ENCODE data around the gene AVEN.

The AVEN gene

DNA sequence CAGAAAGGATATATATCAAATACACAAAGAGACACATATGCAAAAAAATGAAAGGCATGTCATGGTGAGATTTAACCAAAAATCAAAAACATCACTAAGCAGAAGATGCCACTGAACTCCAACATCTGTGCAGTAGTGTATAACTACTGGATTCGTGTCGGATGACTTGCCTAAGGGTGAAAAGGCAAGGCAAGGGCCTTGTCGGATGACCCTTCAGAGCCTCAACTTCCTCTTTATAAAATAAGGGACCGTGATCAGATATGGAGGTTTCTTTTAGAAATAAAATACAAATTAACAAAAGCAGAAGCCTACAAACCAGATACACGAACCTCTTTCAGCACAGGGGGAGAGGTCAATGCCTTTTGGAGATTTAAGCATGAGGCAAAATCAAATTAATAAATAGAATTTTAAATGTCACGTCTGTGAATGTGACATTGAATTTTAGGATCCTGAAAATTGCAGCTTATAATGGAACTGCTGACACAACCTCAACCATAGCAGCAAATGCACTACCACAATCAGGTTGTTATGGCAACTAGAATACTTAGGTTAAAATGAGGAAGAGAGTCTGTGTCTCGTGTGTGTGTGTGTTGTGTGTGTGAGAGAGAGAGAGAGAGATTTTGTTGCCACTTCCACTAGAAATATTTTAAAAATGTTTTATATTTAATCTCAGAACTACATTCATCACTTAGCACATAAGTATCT is 79.0 kb downstream of the AVEN start:
- Histone ChIP-seq H3K79me2 (ENCODE audit: control insufficient read depth, insufficient read depth, low read length, unreplicated experiment) (no peaks in the 10 kb centered on the region), H3K4me1 (ENCODE audit: control insufficient read depth, insufficient read depth, low read length, unreplicated experiment) (no peaks in the 10 kb centered on the region), H2AFZ (ENCODE audit: low read length, unreplicated experiment) (no peak overlapping the region), H3K27ac (ENCODE audit: low read depth, low read length) (no peak overlapping the region), H3K36me3 (ENCODE audit: insufficient read depth, low read length) (no peaks in the 10 kb centered on the region), H3K27me3 (ENCODE audit: insufficient read depth, low read length) (no peaks in the 10 kb centered on the region), H3K4me3 (ENCODE audit: low read depth, low read length) (no peak overlapping the region)

DNA sequence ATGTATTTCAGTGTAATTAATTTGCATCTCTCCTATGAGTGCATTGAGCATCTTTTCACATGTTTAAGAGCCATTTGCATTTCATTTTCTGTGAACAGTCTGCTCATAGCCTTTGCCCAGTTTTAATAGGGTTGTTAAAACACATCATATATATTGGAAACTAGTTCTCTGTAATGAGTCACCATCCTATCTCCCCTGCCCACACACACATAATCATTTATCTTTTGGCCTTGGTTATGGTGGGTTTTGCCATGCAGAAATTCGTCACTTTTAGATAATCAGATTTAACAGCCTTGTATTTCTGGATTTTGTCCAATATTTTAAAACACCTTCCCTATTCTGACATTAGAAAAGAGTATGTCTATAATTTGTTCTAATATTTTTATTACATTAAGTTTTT is 82.6 kb downstream of the AVEN start:
- no peak overlapping the region for H3K27ac ChIP-seq (ENCODE audit: low read depth, low read length)
- no peaks in the 10 kb centered on the region for H3K36me3 ChIP-seq (ENCODE audit: insufficient read depth, low read length)
- no peak overlapping the region for H2AFZ ChIP-seq (ENCODE audit: low read length, unreplicated experiment)
- H3K79me2 ChIP-seq (ENCODE audit: control insufficient read depth, insufficient read depth, low read length, unreplicated experiment), result no peaks in the 10 kb centered on the region
- no peaks in the 10 kb centered on the region for H3K27me3 ChIP-seq (ENCODE audit: insufficient read depth, low read length)
- no peak overlapping the region for H3K4me3 ChIP-seq (ENCODE audit: low read depth, low read length)
- no peaks in the 10 kb centered on the region for H3K4me1 ChIP-seq (ENCODE audit: control insufficient read depth, insufficient read depth, low read length, unreplicated experiment)

DNA sequence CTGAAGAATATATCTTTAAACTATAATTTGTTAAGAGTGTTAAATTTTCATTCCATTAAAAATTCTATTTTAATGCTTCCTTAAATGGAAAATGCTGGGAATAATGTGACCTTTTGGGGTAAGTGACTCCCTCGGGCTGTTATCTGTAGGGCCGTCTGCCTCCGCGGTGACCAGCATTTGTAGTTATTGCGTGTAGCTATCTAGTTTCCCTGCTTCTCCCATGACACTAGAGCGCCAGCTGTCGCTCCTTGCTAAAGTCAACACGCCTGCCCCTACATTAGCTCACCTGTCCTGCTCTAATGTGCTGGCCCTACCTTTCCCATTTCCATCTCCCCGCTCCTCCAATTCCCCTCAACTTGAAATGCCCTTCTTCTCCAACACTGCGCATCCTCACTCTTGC is 83.1 kb downstream of the AVEN start:
- no peak overlapping the region for H3K4me3 ChIP-seq (ENCODE audit: low read depth, low read length)
- no peaks in the 10 kb centered on the region for H3K4me1 ChIP-seq (ENCODE audit: control insufficient read depth, insufficient read depth, low read length, unreplicated experiment)

DNA sequence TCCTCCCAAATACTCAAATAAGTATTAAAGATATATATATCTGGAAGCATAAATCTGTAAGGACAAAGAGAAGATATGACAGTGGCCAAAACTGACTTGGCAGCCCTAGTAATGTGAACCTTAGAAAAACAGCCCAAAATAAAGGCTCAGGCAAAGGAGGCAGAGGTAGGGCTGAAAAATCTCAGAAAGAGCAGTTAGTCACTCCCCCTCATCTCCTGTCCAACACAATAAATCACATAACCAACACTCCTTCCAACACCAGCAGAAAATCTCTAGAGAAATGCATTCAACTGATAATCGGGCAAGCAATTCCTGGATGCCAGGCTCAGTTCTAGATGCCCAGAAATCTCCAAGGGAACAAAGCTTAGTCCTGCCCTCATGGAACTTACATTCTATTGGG is 92.9 kb downstream of the AVEN start:
- Histone ChIP-seq H3K27me3 (ENCODE audit: insufficient read depth, low read length) (no peaks in the 10 kb centered on the region), H3K4me1 (ENCODE audit: control insufficient read depth, insufficient read depth, low read length, unreplicated experiment) (no peaks in the 10 kb centered on the region), H3K79me2 (ENCODE audit: control insufficient read depth, insufficient read depth, low read length, unreplicated experiment) (no peaks in the 10 kb centered on the region), H3K27ac (ENCODE audit: low read depth, low read length) (no peak overlapping the region), H3K4me3 (ENCODE audit: low read depth, low read length) (no peak overlapping the region), H2AFZ (ENCODE audit: low read length, unreplicated experiment) (no peak overlapping the region), H3K36me3 (ENCODE audit: insufficient read depth, low read length) (no peaks in the 10 kb centered on the region)

More for the DNA sequence above, 83.1 kb downstream of the AVEN start:
- Histone ChIP-seq H3K79me2 (ENCODE audit: control insufficient read depth, insufficient read depth, low read length, unreplicated experiment) (no peaks in the 10 kb centered on the region), H2AFZ (ENCODE audit: low read length, unreplicated experiment) (no peak overlapping the region), H3K27ac (ENCODE audit: low read depth, low read length) (no peak overlapping the region), H3K27me3 (ENCODE audit: insufficient read depth, low read length) (no peaks in the 10 kb centered on the region), H3K36me3 (ENCODE audit: insufficient read depth, low read length) (no peaks in the 10 kb centered on the region)

DNA sequence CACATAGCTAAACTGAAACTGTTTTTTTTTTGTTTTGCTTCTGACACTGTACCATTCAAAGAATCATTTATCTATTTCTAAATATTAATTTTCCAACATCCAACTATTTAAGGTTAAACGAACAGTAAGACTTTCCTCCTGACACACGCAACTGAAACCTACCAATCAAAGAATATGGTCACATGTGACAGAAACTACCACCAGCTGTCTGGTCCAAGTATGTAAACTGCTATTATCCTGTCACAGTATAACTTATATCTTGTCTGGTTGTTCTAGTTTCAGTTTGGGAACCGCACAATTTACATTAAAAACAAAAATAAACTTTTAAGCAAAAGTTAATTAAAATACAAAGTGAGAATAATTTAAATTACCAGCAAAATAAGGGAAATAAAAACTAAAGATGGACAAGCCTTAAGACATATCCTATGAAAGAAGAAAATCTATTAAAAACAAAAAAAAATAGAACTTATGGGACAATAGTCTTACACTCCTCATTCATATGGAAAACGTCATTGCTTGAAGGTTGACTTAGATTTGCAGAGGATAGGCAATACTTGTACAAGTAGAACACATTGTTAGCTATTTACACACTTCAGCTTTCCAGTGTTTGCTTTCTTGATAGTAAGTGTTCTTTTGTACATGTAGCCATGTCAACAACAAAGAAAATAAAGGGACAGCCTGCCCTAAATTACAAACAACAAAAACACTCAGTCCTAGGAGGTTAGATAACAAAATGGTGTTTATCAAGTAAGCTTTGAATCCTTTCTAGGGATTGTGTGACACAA is 97.5 kb downstream of the AVEN start:
- no peak overlapping the region for H2AFZ ChIP-seq (ENCODE audit: low read length, unreplicated experiment)
- H3K79me2 ChIP-seq (ENCODE audit: control insufficient read depth, insufficient read depth, low read length, unreplicated experiment), result no peaks in the 10 kb centered on the region

DNA sequence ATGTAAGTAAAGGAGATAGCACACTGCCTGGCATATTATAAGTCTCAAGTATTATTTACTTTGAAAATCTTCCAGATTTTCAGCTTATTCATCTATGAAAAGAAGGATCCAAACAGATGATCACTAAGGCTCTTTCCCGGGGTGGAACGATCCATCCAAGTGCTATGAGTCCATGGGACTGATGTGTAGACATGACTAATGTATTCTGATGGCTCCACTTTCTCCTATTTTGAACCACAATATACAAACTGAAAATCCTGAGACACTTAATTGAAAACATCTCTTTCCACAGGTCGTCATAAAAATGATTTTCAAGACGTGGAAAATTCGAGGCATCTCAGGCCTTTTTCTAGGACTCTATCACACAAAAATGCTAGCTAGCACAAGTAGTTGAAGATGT is 104.1 kb downstream of the AVEN start:
- Histone ChIP-seq H3K79me2 (ENCODE audit: control insufficient read depth, insufficient read depth, low read length, unreplicated experiment) (peaks cover 3% of the 10 kb centered on the region), H2AFZ (ENCODE audit: low read length, unreplicated experiment) (peak overlapping the region; percentile 47), H3K27me3 (ENCODE audit: insufficient read depth, low read length) (no peaks in the 10 kb centered on the region), H3K27ac (ENCODE audit: low read depth, low read length) (no peak overlapping the region), H3K4me3 (ENCODE audit: low read depth, low read length) (no peak overlapping the region), H3K36me3 (ENCODE audit: insufficient read depth, low read length) (no peaks in the 10 kb centered on the region), H3K4me1 (ENCODE audit: control insufficient read depth, insufficient read depth, low read length, unreplicated experiment) (peaks cover 9% of the 10 kb centered on the region)

More for the DNA sequence above, 97.5 kb downstream of the AVEN start:
- H3K4me3 ChIP-seq (ENCODE audit: low read depth, low read length), result no peak overlapping the region
- no peaks in the 10 kb centered on the region for H3K36me3 ChIP-seq (ENCODE audit: insufficient read depth, low read length)
- no peaks in the 10 kb centered on the region for H3K4me1 ChIP-seq (ENCODE audit: control insufficient read depth, insufficient read depth, low read length, unreplicated experiment)
- H3K27ac ChIP-seq (ENCODE audit: low read depth, low read length), result no peak overlapping the region
- H3K27me3 ChIP-seq (ENCODE audit: insufficient read depth, low read length), result no peaks in the 10 kb centered on the region

DNA sequence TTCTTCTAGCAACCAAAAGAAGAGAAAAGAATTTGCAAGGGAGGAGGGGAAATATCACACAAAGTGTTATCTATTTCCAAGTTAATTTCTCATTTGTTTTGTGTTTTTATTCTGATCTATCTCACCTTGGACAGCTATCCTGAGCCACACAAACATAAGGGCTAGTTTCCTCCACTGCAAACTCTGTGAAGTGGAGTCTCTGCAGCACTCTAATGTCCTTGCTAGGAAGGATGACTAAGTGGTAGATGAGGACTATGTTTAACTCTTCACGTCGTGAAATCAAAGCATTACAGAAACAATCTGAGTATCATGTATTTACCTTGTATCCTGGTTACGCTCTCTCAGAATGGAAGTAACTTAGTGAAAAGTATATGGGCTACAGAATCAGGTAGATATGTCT is 104.6 kb downstream of the AVEN start:
- no peak overlapping the region for H2AFZ ChIP-seq (ENCODE audit: low read length, unreplicated experiment)
- H3K27me3 ChIP-seq (ENCODE audit: insufficient read depth, low read length), result no peaks in the 10 kb centered on the region
- peaks cover 3% of the 10 kb centered on the region for H3K79me2 ChIP-seq (ENCODE audit: control insufficient read depth, insufficient read depth, low read length, unreplicated experiment)
- H3K36me3 ChIP-seq (ENCODE audit: insufficient read depth, low read length), result no peaks in the 10 kb centered on the region
- peaks cover 9% of the 10 kb centered on the region for H3K4me1 ChIP-seq (ENCODE audit: control insufficient read depth, insufficient read depth, low read length, unreplicated experiment)
- H3K4me3 ChIP-seq (ENCODE audit: low read depth, low read length), result no peak overlapping the region
- no peak overlapping the region for H3K27ac ChIP-seq (ENCODE audit: low read depth, low read length)

DNA sequence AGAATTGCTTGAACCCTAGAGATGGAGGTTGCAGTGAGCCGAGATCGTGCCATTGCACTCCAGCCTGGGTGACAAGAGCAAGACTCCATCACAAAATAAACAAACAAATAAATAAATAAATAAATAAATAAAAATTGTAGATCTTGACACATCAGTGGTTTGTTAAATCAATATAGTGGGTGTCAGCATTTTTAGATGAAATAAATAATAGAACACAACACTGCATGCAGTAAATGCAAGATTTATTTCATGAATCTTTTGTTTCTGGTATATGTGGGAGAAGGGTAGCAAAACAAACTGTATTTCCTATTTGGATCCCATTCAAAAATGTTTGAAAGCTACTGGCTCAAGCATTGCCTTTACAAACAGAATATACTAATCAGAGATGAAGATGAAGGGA is 106.3 kb downstream of the AVEN start:
- Histone ChIP-seq H3K4me3 (ENCODE audit: low read depth, low read length) (no peak overlapping the region), H3K27ac (ENCODE audit: low read depth, low read length) (no peak overlapping the region), H2AFZ (ENCODE audit: low read length, unreplicated experiment) (no peak overlapping the region), H3K79me2 (ENCODE audit: control insufficient read depth, insufficient read depth, low read length, unreplicated experiment) (peaks cover 3% of the 10 kb centered on the region), H3K36me3 (ENCODE audit: insufficient read depth, low read length) (no peaks in the 10 kb centered on the region), H3K4me1 (ENCODE audit: control insufficient read depth, insufficient read depth, low read length, unreplicated experiment) (peaks cover 9% of the 10 kb centered on the region), H3K27me3 (ENCODE audit: insufficient read depth, low read length) (no peaks in the 10 kb centered on the region)

DNA sequence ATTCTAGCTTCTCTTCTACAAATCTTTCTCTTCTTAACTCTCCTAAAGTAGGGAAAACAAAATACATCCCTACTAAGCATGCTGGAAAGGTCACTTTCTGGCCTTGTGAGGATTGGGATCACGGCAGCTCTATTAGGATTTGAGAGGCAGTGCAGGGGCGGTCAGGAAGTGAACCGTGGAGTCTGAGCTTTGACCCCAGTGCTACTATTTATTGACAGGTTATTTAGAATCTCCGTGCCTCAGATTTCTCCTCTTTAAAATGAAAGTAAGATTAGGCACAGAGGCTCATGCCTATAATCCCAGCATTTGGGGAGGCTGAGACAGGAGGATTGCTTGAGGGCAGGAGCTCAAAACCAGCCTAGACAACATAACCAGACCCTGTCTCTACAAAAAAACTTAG is 112.7 kb downstream of the AVEN start:
- no peaks in the 10 kb centered on the region for H3K36me3 ChIP-seq (ENCODE audit: insufficient read depth, low read length)
- H2AFZ ChIP-seq (ENCODE audit: low read length, unreplicated experiment), result no peak overlapping the region
- H3K4me3 ChIP-seq (ENCODE audit: low read depth, low read length), result no peak overlapping the region

DNA sequence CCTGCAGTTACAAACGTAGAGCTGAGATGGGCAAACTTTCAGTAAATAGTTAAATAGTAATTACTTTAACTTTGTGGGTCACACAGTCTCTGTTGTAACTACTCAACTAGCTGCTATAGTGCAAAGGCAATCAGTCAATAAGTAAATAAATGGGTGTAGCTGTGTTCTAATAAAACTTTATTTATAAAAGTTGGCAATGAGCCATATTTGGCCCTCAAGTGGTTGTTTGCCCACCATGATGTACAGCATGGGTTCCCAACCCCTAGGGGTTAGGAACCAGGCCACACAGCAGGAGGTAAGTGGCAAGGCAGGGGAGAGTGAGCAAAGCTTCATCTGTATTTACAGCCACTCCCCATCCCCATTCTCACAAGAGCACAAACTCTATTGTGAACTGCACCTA is 115.6 kb downstream of the AVEN start:
- H3K79me2 ChIP-seq (ENCODE audit: control insufficient read depth, insufficient read depth, low read length, unreplicated experiment), result peaks cover 2% of the 10 kb centered on the region
- H2AFZ ChIP-seq (ENCODE audit: low read length, unreplicated experiment), result no peak overlapping the region
- no peak overlapping the region for H3K4me3 ChIP-seq (ENCODE audit: low read depth, low read length)

More for the DNA sequence above, 112.7 kb downstream of the AVEN start:
- Histone ChIP-seq H3K79me2 (ENCODE audit: control insufficient read depth, insufficient read depth, low read length, unreplicated experiment) (no peaks in the 10 kb centered on the region), H3K27ac (ENCODE audit: low read depth, low read length) (no peak overlapping the region), H3K4me1 (ENCODE audit: control insufficient read depth, insufficient read depth, low read length, unreplicated experiment) (no peaks in the 10 kb centered on the region), H3K27me3 (ENCODE audit: insufficient read depth, low read length) (no peaks in the 10 kb centered on the region)

More for the DNA sequence above, 115.6 kb downstream of the AVEN start:
- no peak overlapping the region for H3K27ac ChIP-seq (ENCODE audit: low read depth, low read length)
- no peaks in the 10 kb centered on the region for H3K4me1 ChIP-seq (ENCODE audit: control insufficient read depth, insufficient read depth, low read length, unreplicated experiment)
- H3K27me3 ChIP-seq (ENCODE audit: insufficient read depth, low read length), result no peaks in the 10 kb centered on the region
- no peaks in the 10 kb centered on the region for H3K36me3 ChIP-seq (ENCODE audit: insufficient read depth, low read length)

All from ACC112 (cell line).